ENCODE data around the gene UBQLN1.

GRCh38 chr9:83617299-83617698, 90.5 kb downstream of the UBQLN1 start:
- TF ChIP-seq POLR2A (IDR thresholded peaks at IDR 0.05) (no peak), CTCF (IDR thresholded peaks at IDR 0.05) (no peak)

All from tibial nerve (tissue), 3 donors.